GM11168 (cell line): ENCODE data around the gene IGSF11.

Experiments
- in situ Hi-C: fragments of 300-500 bp; cut with MboI; formaldehyde crosslinking; loops from one replicate; pipeline ENCODE4 v1.12.0; 2022; ENCODE audit warnings: low sequenced_read_pairs; ENCODE audit not compliant: unreplicated experiment

IGSF11 gene

GRCh38 chr3:118960876-118961450, 73.7 kb downstream of the IGSF11 start:
- in situ Hi-C loops: no loop called here

GRCh38 chr3:118955914-118956556, 78.6 kb downstream of the IGSF11 start:
- in situ Hi-C loops: no loop called here

- in situ Hi-C loops: no loop called here
Measured at GRCh38 chr3:118951089-118951488, 83.6 kb downstream of the IGSF11 start.

GRCh38 chr3:118949113-118949760, 85.4 kb downstream of the IGSF11 start:
- in situ Hi-C loops: no loop called here

- in situ Hi-C loops: no loop called here
Measured at GRCh38 chr3:118948146-118948545, 86.5 kb downstream of the IGSF11 start.

GRCh38 chr3:118946449-118946848, 88.2 kb downstream of the IGSF11 start:
- in situ Hi-C loops: no loop called here

GRCh38 chr3:118945834-118946233, 88.8 kb downstream of the IGSF11 start:
- in situ Hi-C loops: no loop called here

- in situ Hi-C loops: no loop called here
Measured at GRCh38 chr3:118943597-118943996, 91.0 kb downstream of the IGSF11 start.

GRCh38 chr3:118942671-118943070, 92.0 kb downstream of the IGSF11 start:
- in situ Hi-C loops: no loop called here

- in situ Hi-C loops: no loop called here
Measured at GRCh38 chr3:118942195-118942594, 92.5 kb downstream of the IGSF11 start.

- in situ Hi-C loops: no loop called here
Measured at GRCh38 chr3:118941236-118941635, 93.4 kb downstream of the IGSF11 start.

GRCh38 chr3:118938183-118938961, 96.3 kb downstream of the IGSF11 start:
- in situ Hi-C loops: no loop called here

GRCh38 chr3:118936811-118937210, 97.8 kb downstream of the IGSF11 start:
- in situ Hi-C loops: no loop called here

- in situ Hi-C loops: no loop called here
Measured at GRCh38 chr3:118932822-118933558, 101.7 kb downstream of the IGSF11 start.

GRCh38 chr3:118931996-118932395, 102.7 kb downstream of the IGSF11 start:
- in situ Hi-C loops: no loop called here

GRCh38 chr3:118927449-118927848, 107.2 kb downstream of the IGSF11 start:
- in situ Hi-C loops: no loop called here

GRCh38 chr3:118912188-118912587, 122.5 kb downstream of the IGSF11 start:
- in situ Hi-C loops: no loop called here

- in situ Hi-C loops: no loop called here
Measured at GRCh38 chr3:118910332-118910731, 124.3 kb downstream of the IGSF11 start.

- in situ Hi-C loops: no loop called here
Measured at GRCh38 chr3:118909763-118910162, 124.9 kb downstream of the IGSF11 start.

GRCh38 chr3:118907909-118908308, 126.7 kb downstream of the IGSF11 start:
- in situ Hi-C loops: no loop called here
